ENCODE data around the gene SIPA1L2. TPM values are rescaled to one million over a fixed set of nuclear protein-coding genes. Genes with fewer than 3 reads are reported as not detected.

The SIPA1L2 gene
- polyA plus RNA-seq, 1 donor: 40.1 TPM

DNA sequence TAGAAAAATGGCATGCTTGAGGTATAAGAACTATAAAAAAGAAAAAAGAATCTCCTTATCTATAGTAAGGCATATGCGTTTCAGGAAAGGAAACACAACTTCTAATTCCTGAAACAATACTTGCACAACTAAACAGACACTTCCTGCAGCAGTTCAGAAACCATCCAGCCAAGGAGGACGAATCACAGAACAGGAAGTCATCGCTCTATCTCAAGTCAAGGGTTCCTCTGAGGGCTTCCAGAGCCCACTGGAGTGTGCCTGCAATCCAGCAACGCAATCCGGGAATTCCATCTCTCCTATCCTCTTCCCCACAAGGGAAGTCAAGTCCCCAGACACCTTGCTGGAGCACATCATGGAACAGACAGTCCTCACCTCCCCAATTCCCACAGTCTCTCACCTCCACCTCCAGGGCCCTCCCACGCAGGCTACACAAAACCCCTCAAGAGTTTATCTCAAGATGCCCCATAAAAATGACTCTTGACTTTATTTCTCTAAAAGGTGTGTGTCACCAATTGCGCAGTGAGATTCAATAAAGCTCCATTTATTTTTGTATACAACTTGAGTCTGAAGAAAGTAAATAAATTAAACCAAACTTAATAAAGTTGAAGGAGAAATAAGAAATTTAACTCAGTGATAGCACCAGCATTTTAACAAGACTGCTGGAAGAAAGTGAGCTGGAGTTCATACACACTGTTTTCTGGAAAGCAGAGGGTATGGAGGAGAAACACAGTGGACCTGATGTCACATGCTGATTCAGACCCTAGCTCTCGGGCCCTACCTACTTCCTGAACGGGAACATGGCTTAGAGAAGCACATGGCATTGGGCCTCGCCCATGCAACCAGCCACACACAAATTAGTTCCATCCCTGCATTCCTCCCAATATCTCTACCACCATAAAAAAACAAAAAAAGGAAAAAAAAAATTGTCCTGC is 39.9 kb downstream of the SIPA1L2 start:
- no peak for DNase-seq

DNA sequence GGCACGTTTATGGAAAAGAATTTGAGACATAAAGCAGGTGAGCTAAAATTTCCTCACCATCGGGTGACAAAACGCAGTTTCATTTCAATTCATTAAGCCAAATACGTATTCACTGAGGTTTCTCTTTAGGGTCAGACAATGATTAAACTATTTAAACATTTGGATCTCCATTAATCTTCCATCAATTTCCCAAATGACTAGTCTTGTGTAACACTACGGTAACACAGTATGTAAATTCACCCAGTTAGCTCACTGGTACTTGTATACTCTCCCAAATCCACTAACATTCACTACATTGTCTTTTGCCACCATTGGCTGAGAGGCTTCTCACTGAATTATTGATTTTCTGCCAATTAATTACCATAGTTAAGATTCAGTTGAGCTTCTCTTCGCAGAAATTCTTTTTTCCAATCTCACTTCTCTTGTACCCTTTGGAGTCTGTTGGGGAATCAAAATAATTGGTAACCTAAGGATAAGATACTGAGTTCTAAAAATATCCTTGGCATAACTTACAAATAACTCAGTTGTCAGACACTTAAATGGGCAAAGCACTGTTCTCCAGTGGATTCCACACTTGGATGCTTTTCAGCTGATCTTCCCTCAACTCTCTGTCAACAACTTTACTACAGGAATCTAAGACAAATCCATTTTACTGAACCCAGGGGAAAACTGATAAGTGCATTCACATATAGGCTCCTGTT is 40.7 kb downstream of the SIPA1L2 start:
- no peak for DNase-seq

DNA sequence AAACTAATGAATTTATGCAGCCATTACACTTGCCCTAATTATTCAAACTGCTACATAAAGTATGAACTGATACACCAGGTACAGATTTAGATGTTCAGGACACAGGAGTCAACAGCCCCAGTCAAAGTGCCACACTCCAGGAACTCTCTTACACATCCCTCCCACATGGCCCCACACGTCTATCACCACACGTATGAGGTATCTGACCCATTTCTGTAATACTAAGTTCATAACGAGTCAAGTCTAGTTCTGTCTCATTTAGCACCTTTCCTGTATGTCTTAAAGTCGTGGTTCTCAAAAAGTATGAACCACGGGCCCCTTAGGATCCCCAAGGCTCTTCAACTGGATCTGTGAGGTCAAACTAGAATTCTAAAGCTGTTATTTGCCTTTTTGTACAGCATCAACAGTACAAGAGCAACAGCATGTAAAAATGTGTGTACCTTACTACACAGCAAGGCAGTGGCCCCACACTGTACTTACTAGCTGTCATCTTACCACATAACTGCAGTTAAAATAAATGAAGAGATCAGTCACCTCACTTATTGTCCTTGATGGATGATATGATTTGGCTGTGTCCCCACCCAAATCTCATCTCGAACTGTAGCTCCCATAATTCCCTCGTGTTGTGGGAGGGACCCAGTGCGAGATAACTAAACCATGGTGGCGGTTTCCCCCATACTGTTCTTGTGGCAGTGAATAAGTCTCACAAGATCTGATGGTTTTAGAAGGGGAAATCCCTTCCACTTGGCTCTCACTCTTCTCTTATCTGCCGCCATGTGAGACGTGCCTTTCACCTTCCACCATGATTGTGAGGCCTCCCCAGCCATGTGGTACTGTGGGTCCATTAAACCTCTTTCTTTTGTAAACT is 42.6 kb downstream of the SIPA1L2 start:
- no peak for DNase-seq

DNA sequence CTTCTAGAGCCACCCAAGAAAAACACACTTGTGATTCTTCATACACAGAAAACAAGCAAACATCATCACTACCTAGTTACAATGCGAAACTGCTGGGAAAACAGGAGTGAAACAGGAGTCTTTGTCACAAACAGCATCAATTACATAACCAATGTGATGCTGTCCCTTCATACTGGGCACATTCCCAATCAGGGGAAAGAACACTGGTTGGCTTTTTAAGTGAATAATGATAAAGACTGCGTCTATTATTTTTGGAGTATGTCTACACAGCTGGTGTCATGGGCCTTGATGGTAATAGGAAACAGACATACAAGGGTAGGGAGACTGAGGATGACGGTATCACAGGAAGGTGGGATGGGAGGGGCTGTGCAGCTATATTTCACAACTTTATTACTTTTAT is 43.3 kb downstream of the SIPA1L2 start:
- DNase-seq: no peak

DNA sequence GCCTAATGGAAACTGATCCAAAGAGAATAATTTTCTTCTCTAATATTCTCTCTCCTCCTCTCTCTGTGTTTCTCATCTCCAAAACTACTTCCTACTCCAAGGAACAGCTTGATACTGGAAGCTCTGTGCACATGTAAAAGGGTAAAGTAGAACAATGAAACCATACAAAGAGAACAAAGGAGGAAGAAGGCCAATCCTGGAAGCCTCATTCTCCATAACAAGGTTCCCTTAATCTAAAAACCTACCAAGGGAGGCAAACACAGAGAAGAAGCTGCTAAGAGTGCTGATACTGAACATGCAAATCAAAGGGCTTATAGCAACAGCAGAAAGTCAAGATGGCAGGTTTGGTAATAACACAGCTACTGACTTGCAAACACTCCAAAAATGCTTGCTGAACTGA is 44.4 kb downstream of the SIPA1L2 start:
- no peak for DNase-seq

DNA sequence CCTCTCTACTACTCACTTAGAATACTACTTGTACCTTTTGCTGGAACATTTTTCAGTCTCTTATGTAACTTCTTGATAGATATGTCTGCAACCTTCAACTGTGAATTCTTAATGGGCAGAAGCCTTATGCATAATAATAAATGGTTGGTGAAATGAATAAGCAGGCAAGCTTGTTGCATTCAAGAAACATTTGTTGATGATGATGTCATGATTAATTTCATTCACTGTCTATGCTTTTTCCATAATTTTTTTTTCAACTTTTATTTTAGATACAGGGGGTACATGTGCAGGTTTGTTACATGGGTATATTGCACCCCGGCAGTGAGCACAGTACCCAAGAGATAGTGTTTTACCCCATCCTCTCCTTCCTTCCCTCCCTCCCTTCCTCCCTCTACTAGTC is 48.0 kb downstream of the SIPA1L2 start:
- no peak for DNase-seq

Other genes starting within 250 kb of the SIPA1L2 start
- 2.9 TPM for gene MAP10, start 175.3 kb upstream of the SIPA1L2 start, polyA plus RNA-seq (ENCODE audit: insufficient read length)